NCI-H2081 treated with DMSO at 0.1 percent for 48 hours (cell line): ENCODE measurements around the gene CTSG.
"Not testable (repeated sequence)": the region's sequence is repeated elsewhere in the genome, so short reads cannot be mapped to it uniquely, and the experiment has no call there.

ENCODE experiments used
- DNase-seq: peaks from one replicate; lab custom pipeline; 2025; lab: John Stamatoyannopoulos, UW

Gene CTSG

GRCh38 chr14:24576182-24576581, at the start of gene CTSG:
TSS of gene CTSG (minus strand) at chr14:24576250. CDS start at chr14:24576223, 27 bp downstream.
- no peak for DNase-seq

DNA sequence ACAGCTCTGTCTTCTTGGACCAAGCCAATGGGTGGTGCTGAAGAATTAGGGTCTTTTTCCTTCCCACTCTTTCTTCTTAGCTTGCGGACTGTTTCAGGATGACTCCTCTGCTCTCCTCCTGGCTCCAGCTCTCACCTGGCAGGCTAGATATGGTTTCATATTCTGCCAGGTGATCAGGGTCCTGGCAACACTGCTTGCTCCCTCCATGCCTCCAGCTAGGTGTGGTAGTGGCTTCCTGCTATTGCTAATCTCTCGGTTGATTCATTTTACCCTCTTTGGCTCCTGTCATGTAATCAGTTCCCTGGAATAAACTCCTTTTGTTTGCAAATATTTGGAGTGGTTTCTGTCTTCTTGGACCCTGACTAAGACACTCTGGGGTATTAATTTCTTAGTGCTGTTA, 37.7 kb upstream of the CTSG start:
- no peak for DNase-seq

DNA sequence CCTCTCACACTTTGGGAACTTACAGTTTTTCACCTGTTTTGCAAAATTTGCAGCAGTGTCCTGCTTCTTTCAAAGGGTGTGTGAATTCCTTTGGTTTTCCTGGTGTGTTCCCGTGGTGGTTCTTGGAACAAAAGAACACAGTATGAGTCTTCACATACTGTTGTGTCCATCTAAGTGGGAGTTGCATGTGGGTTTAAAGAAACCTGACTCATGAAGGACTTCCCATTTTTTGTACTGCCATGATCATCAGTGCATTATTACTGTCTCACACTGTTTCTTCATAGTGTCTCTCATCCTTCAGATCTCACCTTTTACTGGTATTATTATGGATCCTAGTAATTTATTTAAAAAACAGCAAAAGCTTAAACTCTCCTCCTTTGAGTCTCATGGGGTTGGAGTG, 37.2 kb upstream of the CTSG start:
- DNase-seq: no peak

GRCh38 chr14:24612196-24612595, 36.1 kb upstream of the CTSG start:
- no peak for DNase-seq

DNA sequence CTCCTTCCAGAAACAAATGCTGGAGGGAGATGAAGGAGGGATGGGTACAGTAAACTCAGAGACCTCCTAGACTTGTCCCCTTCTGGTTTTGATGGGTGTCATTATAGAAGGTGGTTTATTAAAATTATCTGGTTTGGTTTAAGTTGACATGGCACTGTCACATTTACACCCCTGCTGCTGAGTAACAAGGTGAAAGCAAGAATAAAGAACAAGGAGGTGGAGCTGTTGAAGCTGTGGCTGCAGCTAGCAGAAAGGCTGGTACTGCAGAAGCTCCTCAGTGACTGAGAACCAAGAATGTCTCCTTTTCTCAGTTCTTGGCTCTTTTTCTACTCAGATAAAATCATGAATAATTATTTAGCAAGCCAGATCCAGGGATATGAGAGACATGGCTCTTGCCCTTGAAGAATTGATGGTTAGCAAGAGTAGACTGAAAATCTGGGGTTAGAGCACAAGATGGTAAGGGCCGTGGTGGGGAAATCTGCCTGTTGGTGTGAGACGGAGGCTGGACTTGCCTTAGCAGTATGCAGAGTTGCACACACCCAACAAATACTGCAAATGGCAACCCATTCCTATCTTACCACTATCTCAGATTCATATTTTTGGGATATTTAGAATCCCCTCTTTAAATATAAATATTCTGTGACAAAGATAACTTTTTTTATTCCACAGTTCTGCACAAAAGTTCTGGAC, 33.8 kb upstream of the CTSG start, which contains the start of gene GZMH:
TSS of gene GZMH (minus strand) at position 31 of the 690 bp plus-strand sequence. CDS start 72 bp downstream, outside the sequence.
- DNase-seq: no peak

- DNase-seq: no peak
Measured at GRCh38 chr14:24607635-24608514, 31.8 kb upstream of the CTSG start.

GRCh38 chr14:24607081-24607480, 31.0 kb upstream of the CTSG start:
- DNase-seq: no peak

DNA sequence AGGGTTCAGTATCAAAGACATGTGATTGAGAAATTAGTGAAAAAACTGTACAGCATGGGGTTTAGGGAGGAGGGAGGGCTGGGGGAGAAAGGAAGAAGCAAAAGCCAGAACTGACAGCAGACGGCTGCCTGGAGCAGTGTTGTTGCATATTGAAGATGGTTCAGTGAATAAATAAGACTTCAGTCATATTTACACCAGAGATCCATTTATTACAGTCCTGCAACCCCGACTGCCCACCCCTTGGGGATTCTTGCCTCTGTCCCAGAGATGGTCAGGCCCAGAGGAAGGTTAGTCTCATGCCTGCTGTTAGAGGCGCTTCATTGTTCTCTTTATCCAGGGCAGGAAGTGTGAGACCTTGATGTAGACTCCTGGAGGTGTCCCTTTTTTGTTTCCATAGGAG, 30.2 kb upstream of the CTSG start:
- DNase-seq: no peak

DNA sequence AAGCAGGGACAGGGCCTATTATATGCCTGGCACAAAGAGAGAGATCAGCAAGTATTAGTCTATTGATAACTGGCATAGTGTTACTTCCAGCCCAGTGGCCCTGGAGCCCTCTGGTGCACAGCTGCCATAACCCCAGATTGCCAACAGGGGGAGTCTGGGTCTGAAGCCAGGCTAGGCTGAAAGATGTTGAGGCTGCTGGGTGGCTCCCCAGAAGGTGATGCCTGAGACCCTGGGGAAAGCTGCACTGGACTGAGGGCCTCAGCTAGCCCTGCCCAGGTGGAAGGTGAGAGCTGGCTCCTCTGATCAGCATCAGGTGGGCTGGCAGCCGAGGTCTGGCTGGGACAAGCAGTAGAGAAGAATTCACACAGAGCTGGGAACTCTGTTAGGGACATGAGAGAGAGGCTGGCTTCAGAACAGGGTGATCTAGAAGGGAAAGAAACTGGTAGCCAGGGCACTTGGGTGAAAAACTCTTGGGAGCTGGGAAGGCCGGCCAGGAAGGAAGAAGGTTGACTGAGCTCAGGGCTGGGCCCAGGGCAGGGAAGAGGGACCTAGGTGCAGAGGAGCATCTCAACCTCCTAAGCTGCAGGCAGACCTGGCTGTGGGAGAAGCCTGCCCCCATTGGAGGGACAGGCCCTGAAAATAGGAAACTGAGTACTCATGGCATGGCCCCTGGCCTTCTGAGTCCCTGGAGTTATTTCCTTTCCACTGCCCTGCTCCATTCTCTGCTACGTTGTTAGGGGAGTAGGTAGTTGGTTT, 29.6 kb upstream of the CTSG start:
- DNase-seq: no peak

GRCh38 chr14:24597403-24597802, 21.4 kb upstream of the CTSG start:
- no peak for DNase-seq

DNA sequence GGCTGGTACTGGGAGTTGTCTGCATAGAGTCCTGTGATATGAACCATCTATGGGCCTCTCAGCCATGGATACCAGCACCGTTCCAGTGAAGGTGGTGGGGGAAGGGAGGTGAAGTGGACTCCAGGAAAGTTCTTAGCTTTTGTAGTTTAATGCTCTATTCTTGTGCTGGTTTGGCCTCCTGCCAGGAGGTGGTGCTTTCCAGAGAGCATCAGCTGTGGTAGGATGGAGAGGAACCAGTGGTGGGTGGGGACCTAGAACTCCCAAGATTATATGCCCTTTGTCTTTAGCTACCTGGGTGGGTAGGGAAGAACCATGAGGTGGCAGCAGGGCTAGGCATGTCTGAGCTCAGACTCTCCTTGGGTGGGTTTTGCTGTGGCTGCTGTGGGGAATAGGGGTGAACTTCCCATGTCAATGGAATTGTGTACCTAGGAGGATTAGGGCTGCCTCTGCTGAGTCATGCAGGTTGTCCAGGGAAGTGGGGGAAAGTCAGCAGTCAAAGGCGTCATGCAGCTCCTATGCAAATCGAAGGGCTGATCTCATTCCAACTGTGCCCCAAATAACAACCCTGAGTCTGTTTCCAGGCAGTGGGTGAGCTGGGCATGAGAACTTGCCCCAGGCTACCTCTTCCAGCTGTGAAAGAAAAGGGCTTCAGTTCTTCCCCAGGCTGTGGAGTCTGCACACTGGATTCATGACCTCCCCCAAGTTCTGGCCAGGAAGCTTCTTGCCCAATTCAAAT, 19.2 kb upstream of the CTSG start:
- DNase-seq: no peak

DNA sequence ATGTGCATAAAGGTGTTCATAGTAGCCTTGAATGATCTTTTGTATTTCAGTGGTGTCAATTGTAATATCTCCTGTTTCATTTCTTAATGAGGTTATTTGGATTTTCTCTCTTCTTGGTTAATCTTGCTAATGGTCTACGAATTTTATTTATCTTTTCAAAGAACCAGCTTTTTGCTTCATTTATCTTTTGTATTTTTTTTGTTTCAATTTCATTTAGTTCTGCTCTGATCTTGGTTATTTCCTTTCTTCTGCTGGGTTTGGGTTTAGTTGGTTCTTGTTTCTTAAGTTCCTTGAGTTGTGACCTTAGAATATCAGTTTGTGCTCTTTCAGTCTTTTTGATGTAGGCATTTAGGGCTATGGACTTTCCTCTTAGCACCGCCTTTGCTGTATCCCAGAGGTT, 15.0 kb upstream of the CTSG start:
- not testable (repeated sequence) for DNase-seq

DNA sequence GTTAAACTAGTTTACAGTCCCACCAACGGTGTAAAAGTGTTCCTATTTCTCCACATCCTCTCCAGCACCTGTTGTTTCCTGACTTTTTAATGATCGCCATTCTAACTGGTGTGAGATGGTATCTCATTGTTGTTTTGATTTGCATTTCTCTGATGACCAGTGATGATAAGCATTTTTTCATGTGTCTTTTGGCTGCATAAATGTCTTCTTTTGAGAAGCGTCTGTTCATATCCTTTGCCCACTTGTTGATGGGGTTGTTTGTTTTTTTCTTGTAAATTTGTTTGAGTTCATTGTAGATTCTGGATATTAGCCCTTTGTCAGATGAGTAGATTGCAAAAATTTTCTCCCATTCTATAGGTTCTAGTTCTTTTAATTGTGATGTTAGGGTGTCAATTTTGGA, 8.4 kb upstream of the CTSG start:
- DNase-seq: not testable (repeated sequence)

GRCh38 chr14:24578558-24578957, 2.5 kb upstream of the CTSG start:
- no peak for DNase-seq

DNA sequence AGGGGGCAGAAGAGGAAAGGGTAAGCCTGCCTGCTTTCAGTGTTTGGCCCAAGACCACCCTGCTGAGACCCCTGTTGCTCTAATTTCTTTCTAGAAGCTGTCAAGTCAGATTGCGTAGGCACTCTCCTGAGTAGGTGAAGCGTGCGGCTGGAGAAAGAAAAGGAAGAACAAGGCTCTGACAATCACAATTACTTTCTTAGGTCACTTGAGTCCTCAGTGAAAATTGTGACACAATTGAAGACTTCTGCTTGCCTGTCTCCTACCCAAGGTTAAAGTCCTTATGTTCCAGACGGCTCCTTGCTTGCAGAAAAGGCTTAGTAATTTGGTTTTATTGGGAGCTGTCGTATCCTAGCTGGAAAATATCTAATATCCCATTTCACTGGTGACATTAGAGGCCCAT, 721 bp upstream of the CTSG start:
- DNase-seq: no peak

DNA sequence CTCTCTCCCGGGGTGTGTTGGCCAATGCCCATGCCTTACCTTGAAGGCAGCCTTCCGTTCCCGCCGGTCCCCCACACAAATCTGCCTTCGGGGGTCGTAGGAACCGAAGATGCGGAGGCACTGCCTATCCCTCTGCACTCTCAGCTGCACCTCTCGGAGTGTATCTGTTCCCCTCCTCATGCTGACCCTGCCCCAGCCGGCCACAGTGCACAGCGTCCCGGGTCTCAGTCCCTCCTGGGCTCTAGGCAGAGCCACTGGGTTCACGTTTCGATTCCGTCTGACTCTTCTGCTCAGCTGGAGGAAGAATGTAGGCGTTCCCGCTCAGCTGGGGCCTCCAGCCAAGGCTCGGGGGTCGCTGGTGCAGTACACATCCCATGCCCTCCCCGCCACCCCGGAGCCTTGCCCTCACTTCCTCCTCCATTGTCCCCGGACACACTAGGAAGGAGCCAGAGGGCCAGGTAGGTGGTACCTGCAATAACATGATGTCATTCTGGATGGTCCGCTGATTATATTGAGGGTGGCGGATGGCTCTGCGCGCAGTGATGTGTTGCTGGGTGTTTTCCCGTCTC, 1.8 kb downstream of the CTSG start:
- DNase-seq: no peak

DNA sequence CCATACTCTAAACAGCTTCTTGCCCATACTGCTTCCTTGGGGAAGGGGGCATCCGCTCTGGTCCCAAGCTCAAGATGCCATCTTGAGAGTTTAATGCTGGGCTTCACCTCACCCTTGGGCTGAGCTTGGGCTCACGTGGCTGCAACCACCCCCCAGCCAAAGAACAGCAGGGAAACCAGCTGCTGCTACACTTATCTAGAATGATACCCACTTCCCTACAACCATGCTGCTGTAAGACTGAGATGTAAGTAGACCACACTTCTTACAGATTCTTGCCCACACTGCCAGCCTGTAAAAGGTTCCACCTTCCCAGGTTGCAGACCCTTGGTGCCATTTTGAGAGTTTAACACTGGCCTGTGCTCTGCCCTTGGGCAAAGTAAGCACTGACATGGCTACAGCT, 9.7 kb downstream of the CTSG start:
- no peak for DNase-seq

GRCh38 chr14:24565766-24566165, 10.3 kb downstream of the CTSG start:
- DNase-seq: no peak

DNA sequence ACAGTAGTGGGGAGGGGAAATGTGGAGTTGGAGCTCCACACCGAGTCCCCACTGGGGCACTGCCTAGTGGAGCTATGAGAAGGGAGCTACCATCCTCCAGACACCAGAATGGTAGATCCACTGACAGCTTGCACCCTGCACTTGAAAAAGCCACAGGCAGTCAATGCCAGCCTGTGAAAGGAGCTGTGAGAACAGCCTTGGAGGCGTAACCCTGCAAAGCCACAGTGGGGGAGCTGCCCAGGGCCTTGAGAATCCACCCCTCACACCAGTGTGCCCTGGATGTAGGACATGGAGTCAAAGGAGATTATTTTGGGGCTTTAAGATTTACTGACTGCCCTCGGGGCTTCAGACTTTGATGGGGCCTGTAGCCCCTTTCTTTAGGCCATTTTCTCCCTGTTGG, 12.5 kb downstream of the CTSG start:
- no peak for DNase-seq

GRCh38 chr14:24556756-24557155, 19.3 kb downstream of the CTSG start:
- no peak for DNase-seq

DNA sequence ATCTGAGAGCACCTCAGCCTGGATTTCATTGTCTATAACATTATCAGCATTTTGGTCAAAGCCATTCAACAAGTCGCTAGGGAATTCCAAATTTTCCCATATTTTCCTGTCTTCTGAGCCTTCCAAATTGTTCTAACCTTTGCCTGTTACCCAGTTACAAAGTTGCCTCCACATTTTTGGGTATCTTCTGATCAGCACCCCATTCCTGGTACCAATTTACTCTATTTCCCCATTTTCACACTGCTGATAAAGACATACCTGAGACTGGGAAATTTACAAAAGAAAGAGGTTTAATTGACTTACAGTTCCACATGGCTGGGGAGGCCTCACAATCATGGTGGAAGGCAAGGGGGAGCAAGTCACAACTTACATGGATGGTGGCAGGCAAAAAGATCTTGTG, 27.0 kb downstream of the CTSG start:
- DNase-seq: not testable (repeated sequence)
